GM18526 (cell line): ENCODE measurements around the gene OXER1.

Experiments
- POLR2A ChIP-seq: IDR thresholded peaks from 3 replicates; pipeline ENCODE4 v1.6.1; 2011; ENCODE audit not compliant: insufficient read length; ENCODE audit errors: extremely low read depth

Gene OXER1

GRCh38 chr2:42786561-42787345 lies 22.8 kb upstream of the OXER1 start:
- no peak for TF ChIP-seq POLR2A

- no peak for TF ChIP-seq POLR2A
Measured at GRCh38 chr2:42784204-42784880, 20.4 kb upstream of the OXER1 start.

GRCh38 chr2:42783511-42783910 lies 19.6 kb upstream of the OXER1 start:
- TF ChIP-seq POLR2A, result no peak

- TF ChIP-seq POLR2A, result no peak
Measured at GRCh38 chr2:42781181-42781580, 17.2 kb upstream of the OXER1 start.

DNA sequence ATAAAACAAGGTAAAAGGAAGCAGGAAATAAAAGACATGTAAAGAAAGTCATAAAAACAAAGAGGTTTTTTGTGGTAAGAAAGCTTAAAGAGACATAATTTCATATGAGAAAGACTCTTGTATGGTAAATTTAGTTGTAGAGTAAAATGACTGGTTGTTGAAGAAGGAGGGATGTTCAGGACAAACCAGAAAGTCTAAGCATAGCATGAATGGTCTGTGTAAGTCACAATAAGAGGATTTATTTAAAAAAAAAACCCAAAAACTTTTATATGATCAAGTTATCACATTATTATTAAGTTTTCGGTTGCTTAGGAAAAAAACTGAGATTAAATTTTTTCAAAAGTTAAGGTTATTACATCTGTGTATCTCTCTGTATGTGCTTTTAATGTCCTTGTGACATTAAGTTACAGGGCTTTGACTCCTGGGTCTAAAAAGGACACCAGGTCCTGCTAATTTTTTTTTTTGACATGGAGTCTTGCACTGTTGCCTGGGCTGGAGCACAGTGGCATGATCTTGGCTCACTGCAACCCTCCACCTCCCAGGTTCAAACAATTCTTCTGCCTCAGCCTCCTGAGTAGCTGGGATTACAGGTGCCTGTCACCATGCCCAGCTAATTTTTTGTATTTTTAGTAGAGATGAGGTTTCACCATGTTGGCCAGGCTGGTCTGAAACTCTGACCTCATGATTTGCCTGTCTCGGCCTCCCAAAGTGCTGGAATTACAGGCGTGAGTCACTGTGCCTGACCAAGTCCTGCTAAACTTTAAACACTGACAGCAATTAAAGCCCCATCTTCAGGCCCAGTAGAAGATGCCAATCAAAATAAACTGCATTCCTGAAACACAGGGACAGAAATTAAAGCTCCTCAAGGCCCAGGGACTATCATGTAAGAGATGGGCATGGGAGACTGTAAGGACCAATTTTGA lies 14.2 kb upstream of the OXER1 start:
- no peak for TF ChIP-seq POLR2A

GRCh38 chr2:42775810-42776209 lies 11.9 kb upstream of the OXER1 start:
- no peak for TF ChIP-seq POLR2A

DNA sequence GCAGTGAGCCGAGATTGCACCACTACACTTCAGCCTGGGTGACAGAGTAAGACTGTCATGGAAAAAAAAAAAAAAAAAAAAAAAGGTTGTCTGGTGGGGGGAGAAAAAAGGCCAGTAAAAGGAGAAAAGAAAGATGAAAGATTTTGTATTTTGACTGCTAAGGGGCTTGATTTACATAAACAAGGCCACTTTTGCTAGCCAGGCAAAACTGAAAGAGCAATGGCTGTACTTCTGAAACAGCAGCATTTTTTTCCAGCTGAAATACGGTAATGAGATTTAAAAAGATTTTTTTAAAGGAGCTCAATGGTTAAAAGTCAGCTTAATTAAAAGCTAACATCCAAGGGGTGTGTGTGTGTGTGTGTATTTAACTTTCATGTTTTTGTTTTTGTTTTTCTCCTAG lies 11.3 kb upstream of the OXER1 start:
- no peak for TF ChIP-seq POLR2A

- TF ChIP-seq POLR2A, result no peak
Measured at GRCh38 chr2:42771546-42772153, 7.7 kb upstream of the OXER1 start.

GRCh38 chr2:42770288-42771131 lies 6.6 kb upstream of the OXER1 start:
- no peak for TF ChIP-seq POLR2A

DNA sequence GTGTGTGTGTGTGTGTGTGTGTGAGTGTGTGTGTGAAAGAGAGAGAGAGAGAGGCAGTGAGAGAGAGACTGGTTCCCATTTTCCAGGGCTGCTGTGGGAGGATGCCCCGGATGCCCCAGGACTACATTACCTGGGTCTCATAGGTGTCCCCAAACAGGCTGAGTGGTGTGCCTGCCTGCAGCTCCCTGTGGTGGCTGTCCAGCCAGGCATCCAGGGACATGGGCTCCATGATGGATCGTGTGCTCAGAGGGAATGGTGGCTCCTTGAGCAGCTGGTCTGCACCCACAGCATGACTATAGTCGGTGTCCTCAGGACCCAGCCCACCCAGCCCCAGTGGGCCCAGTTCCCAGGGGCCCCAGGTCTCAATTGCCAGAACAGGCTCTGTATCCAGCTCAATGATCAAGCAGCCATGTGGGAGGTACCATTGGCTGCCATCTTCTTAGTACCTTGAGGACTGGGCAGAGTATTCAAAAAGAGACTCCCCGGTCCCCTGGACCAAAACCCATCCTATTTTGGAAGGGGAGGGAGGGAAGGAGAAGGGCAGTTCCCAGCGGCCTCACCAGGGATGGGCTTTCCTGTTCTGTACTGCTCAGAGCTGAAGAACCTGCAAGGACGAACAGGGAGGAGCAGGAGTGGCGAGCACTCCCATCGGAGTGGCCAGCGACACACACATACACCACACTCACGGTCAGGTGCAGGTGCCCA lies 5.8 kb upstream of the OXER1 start:
- no peak for TF ChIP-seq POLR2A

DNA sequence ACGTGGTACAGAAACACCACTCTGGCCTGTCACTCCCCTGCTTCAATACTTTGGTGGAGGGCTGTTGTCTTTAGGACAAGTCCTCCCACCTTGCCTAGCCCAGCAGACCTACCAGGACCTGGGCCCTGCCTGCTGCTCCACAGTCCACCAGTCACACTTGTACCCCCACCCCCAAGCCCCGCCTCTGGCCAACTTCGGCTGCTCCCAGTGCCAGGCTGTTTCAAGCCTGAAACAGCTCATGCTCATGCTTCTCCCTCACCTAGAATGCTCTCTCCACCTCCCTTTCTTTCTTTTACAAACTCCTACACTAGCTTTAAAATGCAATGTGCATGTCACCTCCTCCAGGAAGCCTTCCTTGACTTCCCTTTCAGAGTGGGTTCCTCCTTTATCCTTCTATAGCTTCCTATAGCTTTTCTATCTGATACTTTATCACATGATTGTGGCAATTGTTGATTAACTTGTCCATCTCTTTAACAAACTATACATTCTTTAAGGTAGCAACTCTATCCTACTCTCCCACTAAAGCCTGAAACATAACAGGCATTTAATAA lies 4.8 kb upstream of the OXER1 start:
- TF ChIP-seq POLR2A, result no peak

- TF ChIP-seq POLR2A, result no peak
Measured at GRCh38 chr2:42767899-42768705, 4.2 kb upstream of the OXER1 start.

GRCh38 chr2:42767080-42767898 lies 3.4 kb upstream of the OXER1 start:
- no peak for TF ChIP-seq POLR2A
